Astrocyte (in vitro differentiated cells and primary cell): ENCODE measurements around the gene HEMK1. TPM values are rescaled to one million over a fixed set of nuclear protein-coding genes. Genes with fewer than 3 reads are reported as not detected.

Experiments
- DNase-seq: peaks from one replicate; pipeline ENCODE4 v3.0.0-alpha.2; 2010; ENCODE audit warnings: low read depth
- FAIRE-seq: peaks from 2 replicates; lab custom pipeline; 2011; peaks lifted over from hg19 to GRCh38; lab: Jason Lieb, UNC
- H2AFZ ChIP-seq: 2 replicates; pipeline ENCODE4 v1.6.0; 2012; ENCODE audit warnings: low read depth, low read length, inconsistent platforms
- H3K27ac ChIP-seq: 2 replicates; pipeline ENCODE4 v1.5.1; 2011; ENCODE audit warnings: low read depth, low read length, inconsistent platforms
- H3K27me3 ChIP-seq: 2 replicates; pipeline ENCODE4 v1.6.0; 2011; ENCODE audit warnings: low read length, inconsistent platforms; ENCODE audit not compliant: insufficient read depth
- H3K36me3 ChIP-seq: 2 replicates; pipeline ENCODE4 v1.5.1; 2011; ENCODE audit warnings: low read length, inconsistent platforms; ENCODE audit not compliant: insufficient read depth
- H3K4me1 ChIP-seq: 2 replicates; pipeline ENCODE4 v1.5.1; 2011; ENCODE audit warnings: low read length, inconsistent platforms; ENCODE audit not compliant: insufficient read depth
- H3K4me2 ChIP-seq: 2 replicates; pipeline ENCODE4 v1.6.0; 2012; ENCODE audit warnings: low read length, inconsistent platforms
- H3K4me3 ChIP-seq: 2 replicates; pipeline ENCODE4 v1.5.1; 2011; ENCODE audit warnings: low read depth, mild to moderate bottlenecking, low read length, inconsistent platforms; ENCODE audit not compliant: insufficient read depth
- H3K79me2 ChIP-seq: 2 replicates; pipeline ENCODE4 v1.6.0; 2012; ENCODE audit warnings: mild to moderate bottlenecking, low read length, inconsistent platforms; ENCODE audit not compliant: insufficient read depth
- H3K9ac ChIP-seq: 2 replicates; pipeline ENCODE4 v1.6.0; 2012; ENCODE audit warnings: mild to moderate bottlenecking, low read length, inconsistent platforms
- H3K9me3 ChIP-seq: 2 replicates; pipeline ENCODE4 v1.5.1; 2012; ENCODE audit warnings: low read depth, mild to moderate bottlenecking, low read length, inconsistent platforms; ENCODE audit not compliant: insufficient read depth
- H4K20me1 ChIP-seq: 2 replicates; pipeline ENCODE4 v1.6.0; 2012; ENCODE audit warnings: low read length, inconsistent platforms; ENCODE audit not compliant: insufficient read depth
- H3K27ac Mint-ChIP-seq: one replicate; pipeline ENCODE4 v1.8.0; 2021; ENCODE audit warnings: mild to moderate bottlenecking, mixed read lengths; ENCODE audit not compliant: unreplicated experiment
- H3K27me3 Mint-ChIP-seq: one replicate; pipeline ENCODE4 v1.8.0; 2021; ENCODE audit warnings: low read depth, mixed read lengths; ENCODE audit not compliant: unreplicated experiment
- H3K36me3 Mint-ChIP-seq: one replicate; pipeline ENCODE4 v1.8.0; 2021; ENCODE audit warnings: low read depth, mixed read lengths; ENCODE audit not compliant: unreplicated experiment
- H3K4me1 Mint-ChIP-seq: one replicate; pipeline ENCODE4 v1.8.0; 2021; ENCODE audit warnings: low read depth, mixed read lengths; ENCODE audit not compliant: unreplicated experiment
- H3K4me3 Mint-ChIP-seq: one replicate; pipeline ENCODE4 v1.8.0; 2021; ENCODE audit warnings: mild to moderate bottlenecking, moderate library complexity, mixed read lengths; ENCODE audit not compliant: unreplicated experiment
- H3K9me3 Mint-ChIP-seq: one replicate; pipeline ENCODE4 v1.8.0; 2021; ENCODE audit warnings: mild to moderate bottlenecking, mixed read lengths; ENCODE audit not compliant: unreplicated experiment
- EZH2 ChIP-seq: IDR thresholded peaks from 2 replicates; pipeline ENCODE4 v1.6.1; 2012; ENCODE audit warnings: mild to moderate bottlenecking, low read length, inconsistent platforms; ENCODE audit not compliant: insufficient read depth
- total RNA-seq: library from RNA; stranded (reverse); gene quantifications from 2 replicates; pipeline ENCODE4 v1.2.1, GENCODE V29; 2021
- TF ChIP-seq, protein P1 (sequence below): IDR thresholded peaks from 2 replicates; pipeline ENCODE4 v1.5.1; 2011; ENCODE audit warnings: low read depth, mild to moderate bottlenecking, inconsistent platforms, low read length, moderate library complexity; ENCODE audit not compliant: insufficient read depth

HEMK1 gene
- total RNA-seq, 1 donor from 2014 or later, result 13.6 TPM

DNA sequence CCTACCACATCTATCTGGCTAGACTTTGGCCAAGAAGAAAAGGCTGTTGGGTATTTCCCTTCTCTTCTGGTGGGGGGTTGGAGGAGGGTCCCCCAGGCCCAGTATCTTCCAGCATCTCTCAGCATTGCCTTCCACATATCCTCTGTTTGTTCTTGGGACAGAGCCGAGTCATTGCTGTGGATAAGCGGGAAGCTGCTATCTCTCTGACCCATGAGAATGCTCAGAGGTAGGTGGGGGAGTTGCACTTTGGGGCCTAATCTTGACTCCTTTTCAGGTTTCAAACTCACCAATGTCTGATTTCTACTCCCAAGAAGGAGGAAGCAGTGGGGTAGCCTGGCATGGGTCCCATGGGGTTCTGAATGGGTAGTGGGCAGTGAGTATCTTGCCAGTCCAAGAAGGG is 8.0 kb downstream of the HEMK1 start:
- FAIRE-seq, result no peak
- H2AFZ ChIP-seq, result no peak overlapping the region

DNA sequence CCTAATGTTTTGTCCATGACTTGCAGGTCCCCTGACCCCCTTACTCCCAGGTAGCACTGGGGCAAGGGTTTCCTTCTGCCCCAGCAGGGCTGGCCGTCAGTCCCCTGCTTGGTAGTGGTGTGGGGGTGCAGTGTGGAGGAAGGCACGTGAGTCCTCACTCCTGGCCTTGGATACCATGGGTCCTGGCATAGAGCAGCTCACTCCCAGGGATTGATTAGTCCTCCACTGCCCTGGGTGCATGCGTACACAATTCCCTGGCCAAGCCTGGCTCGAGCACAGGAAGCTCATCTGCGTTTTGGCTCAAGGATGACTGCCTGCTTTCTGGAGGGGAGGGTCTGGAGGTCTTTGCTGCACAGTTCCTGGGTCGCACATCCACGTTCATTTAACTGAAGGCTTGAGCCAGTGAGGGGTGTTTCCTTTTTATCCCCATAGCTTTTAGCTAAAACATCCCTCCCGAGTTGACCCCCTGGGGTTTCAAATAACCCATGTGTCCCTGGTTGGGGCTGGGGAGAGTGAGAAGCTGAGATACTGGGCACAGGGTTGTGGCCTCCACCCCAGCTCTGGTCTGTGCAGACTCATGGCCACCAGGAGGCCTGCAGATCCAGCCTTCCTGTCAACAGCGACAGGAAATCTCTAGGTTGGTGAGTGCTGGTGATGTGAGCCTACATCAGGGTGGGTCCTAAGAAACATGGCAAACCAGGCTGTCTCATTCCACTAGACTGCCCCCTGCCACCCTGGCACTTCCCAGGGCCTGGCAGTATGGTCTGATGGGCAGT is 11.5 kb downstream of the HEMK1 start:
- H3K9me3 Mint-ChIP-seq, result no peaks in the 10 kb centered on the region
- Histone ChIP-seq H3K4me2 (no peak overlapping the region), H3K27ac (no peak overlapping the region), H3K9me3 (no peaks in the 10 kb centered on the region), H4K20me1 (no peaks in the 10 kb centered on the region), H3K9ac (no peak overlapping the region), H3K4me3 (no peak overlapping the region), H3K4me1 (no peaks in the 10 kb centered on the region), H3K79me2 (no peaks in the 10 kb centered on the region), H2AFZ (no peak overlapping the region), H3K27me3 (no peaks in the 10 kb centered on the region), H3K36me3 (peaks cover 2% of the 10 kb centered on the region)
- H3K4me3 Mint-ChIP-seq, result no peak overlapping the region
- H3K27me3 Mint-ChIP-seq, result no peaks in the 10 kb centered on the region
- H3K36me3 Mint-ChIP-seq, result peaks cover 20% of the 10 kb centered on the region
- no peak for TF ChIP-seq EZH2
- TF ChIP-seq, protein P1, sequence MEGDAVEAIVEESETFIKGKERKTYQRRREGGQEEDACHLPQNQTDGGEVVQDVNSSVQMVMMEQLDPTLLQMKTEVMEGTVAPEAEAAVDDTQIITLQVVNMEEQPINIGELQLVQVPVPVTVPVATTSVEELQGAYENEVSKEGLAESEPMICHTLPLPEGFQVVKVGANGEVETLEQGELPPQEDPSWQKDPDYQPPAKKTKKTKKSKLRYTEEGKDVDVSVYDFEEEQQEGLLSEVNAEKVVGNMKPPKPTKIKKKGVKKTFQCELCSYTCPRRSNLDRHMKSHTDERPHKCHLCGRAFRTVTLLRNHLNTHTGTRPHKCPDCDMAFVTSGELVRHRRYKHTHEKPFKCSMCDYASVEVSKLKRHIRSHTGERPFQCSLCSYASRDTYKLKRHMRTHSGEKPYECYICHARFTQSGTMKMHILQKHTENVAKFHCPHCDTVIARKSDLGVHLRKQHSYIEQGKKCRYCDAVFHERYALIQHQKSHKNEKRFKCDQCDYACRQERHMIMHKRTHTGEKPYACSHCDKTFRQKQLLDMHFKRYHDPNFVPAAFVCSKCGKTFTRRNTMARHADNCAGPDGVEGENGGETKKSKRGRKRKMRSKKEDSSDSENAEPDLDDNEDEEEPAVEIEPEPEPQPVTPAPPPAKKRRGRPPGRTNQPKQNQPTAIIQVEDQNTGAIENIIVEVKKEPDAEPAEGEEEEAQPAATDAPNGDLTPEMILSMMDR, result no peak
- H3K4me1 Mint-ChIP-seq, result peaks cover 8% of the 10 kb centered on the region
- FAIRE-seq (no peak), DNase-seq (no peak)
- no peak overlapping the region for H3K27ac Mint-ChIP-seq

More for the DNA sequence above, 8.0 kb downstream of the HEMK1 start:
- H3K9me3 ChIP-seq, result no peaks in the 10 kb centered on the region
- no peak overlapping the region for H3K4me3 ChIP-seq
- H3K36me3 Mint-ChIP-seq, result peaks cover 17% of the 10 kb centered on the region
- H3K36me3 ChIP-seq, result peaks cover 2% of the 10 kb centered on the region
- H3K4me1 Mint-ChIP-seq, result no peaks in the 10 kb centered on the region
- H3K9ac ChIP-seq, result no peak overlapping the region
- no peak for TF ChIP-seq EZH2
- TF ChIP-seq, protein P1, result no peak
- H3K27ac Mint-ChIP-seq, result no peak overlapping the region
- no peaks in the 10 kb centered on the region for H3K27me3 ChIP-seq
- no peak overlapping the region for H3K27ac ChIP-seq
- no peak overlapping the region for H3K4me2 ChIP-seq
- H3K9me3 Mint-ChIP-seq, result no peaks in the 10 kb centered on the region
- H3K27me3 Mint-ChIP-seq, result no peaks in the 10 kb centered on the region
- H4K20me1 ChIP-seq, result no peaks in the 10 kb centered on the region
- no peaks in the 10 kb centered on the region for H3K4me1 ChIP-seq
- H3K79me2 ChIP-seq, result no peaks in the 10 kb centered on the region
- no peak overlapping the region for H3K4me3 Mint-ChIP-seq
- no peak for DNase-seq

DNA sequence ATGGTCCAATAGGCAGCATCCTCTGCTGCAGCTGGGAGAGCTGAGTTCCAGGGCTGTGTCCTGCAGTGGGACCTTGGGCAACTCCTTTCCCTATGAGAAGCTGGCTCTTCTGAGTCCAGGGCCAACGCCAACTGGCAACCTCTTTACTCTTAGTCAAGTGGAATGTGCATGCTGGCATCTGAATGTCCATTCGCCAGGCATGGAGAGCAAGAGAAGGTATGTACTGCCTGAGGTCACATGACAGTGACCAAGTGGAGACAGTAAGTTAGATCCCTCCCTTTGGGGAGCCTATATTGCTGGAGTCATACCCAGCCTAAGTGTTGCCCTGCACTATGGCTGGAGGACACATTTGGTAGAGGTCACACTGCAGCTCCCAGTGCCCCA is 12.1 kb downstream of the HEMK1 start:
- H2AFZ ChIP-seq, result no peak overlapping the region
- H3K27ac ChIP-seq, result no peak overlapping the region
- no peak overlapping the region for H3K4me3 ChIP-seq
- no peaks in the 10 kb centered on the region for H3K27me3 ChIP-seq
- H3K4me3 Mint-ChIP-seq, result no peak overlapping the region
- no peak for TF ChIP-seq EZH2
- TF ChIP-seq, protein P1, result no peak
- no peaks in the 10 kb centered on the region for H3K4me1 ChIP-seq
- H3K4me2 ChIP-seq, result no peak overlapping the region
- H3K9ac ChIP-seq, result no peak overlapping the region
- no peaks in the 10 kb centered on the region for H3K9me3 Mint-ChIP-seq
- peaks cover 20% of the 10 kb centered on the region for H3K36me3 Mint-ChIP-seq
- H3K79me2 ChIP-seq, result no peaks in the 10 kb centered on the region
- DNase-seq (no peak), FAIRE-seq (no peak)
- no peak overlapping the region for H3K27ac Mint-ChIP-seq
- no peaks in the 10 kb centered on the region for H3K27me3 Mint-ChIP-seq
- no peaks in the 10 kb centered on the region for H4K20me1 ChIP-seq
- H3K9me3 ChIP-seq, result no peaks in the 10 kb centered on the region
- H3K36me3 ChIP-seq, result peaks cover 2% of the 10 kb centered on the region
- peaks cover 8% of the 10 kb centered on the region for H3K4me1 Mint-ChIP-seq
